ENCODE results near the gene RHBDD3.

Gene RHBDD3

DNA sequence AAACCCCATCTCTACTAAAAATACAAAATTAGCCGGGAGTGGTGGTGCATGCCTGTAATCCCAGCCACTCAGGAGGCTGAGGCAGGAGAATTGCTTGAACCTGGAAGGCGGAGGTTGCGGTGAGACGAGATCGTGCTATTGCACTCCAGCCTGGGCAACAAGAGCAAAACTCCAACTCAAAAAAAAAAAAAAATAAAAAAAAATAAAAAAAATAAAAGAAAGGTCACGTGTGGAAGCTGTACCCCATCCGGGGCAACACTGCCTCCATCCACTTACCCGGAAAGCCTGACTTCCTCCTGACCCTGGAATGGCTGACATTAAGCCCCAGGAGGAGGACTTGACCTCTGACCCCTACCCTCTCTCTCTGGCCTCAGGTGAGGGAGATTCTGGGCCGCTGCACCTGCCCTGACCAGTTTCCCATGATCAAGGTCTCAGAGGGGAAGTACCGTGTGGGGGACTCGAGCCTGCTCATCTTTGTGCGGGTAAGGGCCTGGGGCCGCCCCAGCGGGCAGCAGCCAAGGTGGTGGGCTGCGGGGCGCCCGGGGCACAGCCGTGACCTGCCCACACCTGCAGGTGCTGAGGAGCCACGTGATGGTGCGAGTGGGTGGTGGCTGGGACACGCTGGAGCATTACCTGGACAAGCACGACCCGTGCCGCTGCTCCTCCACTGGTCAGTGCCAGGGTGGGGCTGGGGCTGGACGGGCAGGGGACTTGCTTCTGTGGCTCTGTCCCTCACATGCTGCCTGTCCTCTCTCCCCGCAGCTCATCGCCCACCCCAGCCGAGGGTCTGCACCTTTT, 42.5 kb upstream of the RHBDD3 start:
- ChIA-PET CTCF (no interaction called here), POLR2A (no interaction called here)
- TF ChIP-seq SUZ12 (IDR thresholded peaks at IDR 0.05): no peak
- TF ChIP-seq ELF4 (IDR thresholded peaks at IDR 0.05): no peak
- TF ChIP-seq LEF1 (IDR thresholded peaks at IDR 0.05; ENCODE audit: borderline replicate concordance): no peak
- TF ChIP-seq L3MBTL2 (conservative IDR thresholded peaks at IDR 0.05): no peak
- TF ChIP-seq HDGF (IDR thresholded peaks at IDR 0.05; ENCODE audit: borderline replicate concordance): no peak
- no peak for TF ChIP-seq FOXK2 (IDR thresholded peaks at IDR 0.05)
- TF ChIP-seq TARDBP (IDR thresholded peaks at IDR 0.05): no peak
- TF ChIP-seq, protein P1, sequence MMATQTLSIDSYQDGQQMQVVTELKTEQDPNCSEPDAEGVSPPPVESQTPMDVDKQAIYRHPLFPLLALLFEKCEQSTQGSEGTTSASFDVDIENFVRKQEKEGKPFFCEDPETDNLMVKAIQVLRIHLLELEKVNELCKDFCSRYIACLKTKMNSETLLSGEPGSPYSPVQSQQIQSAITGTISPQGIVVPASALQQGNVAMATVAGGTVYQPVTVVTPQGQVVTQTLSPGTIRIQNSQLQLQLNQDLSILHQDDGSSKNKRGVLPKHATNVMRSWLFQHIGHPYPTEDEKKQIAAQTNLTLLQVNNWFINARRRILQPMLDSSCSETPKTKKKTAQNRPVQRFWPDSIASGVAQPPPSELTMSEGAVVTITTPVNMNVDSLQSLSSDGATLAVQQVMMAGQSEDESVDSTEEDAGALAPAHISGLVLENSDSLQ (IDR thresholded peaks at IDR 0.05): no peak
- DNase-seq (ENCODE audit: extremely low spot score): no peak

DNA sequence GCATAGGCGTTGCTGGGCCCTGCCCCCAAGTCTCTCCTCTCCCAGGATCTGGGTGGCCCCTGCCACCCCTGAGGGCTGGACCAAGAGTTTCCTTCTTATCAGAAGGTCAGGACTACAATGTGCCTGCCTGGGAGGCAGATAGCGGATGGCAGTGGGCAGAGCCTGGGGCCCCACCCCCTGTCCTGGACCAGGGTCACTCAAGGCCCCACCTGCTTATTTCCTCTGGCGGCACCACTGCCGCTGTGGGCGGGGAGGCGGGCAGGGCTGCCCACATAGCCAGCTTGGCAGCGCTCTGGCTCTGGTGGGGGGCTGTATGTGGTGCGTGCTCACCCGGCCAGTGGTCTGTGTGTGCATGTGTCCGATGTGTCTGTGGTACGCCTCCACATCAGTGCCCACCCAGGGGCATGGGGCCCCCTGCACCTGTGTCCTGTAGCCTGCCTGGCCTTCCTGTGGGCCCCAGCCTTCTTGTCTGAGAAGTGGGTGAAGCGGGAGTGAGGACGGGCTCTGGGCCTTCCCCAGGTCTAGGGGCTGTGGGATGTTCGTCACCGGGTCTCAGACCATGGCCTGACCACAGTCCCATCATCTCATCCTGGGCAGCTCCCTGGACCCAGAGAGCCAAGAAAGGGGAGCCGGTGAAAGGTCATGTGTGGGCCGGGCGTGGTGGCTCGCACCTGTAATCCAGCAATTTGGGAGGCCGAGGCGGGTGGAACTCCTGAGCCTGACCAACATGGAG, 41.7 kb upstream of the RHBDD3 start:
- POLR2A ChIA-PET: no interaction called here
- TF ChIP-seq CTBP1 (IDR thresholded peaks at IDR 0.05; ENCODE audit: borderline replicate concordance) (no peak), FOXA1 (IDR thresholded peaks at IDR 0.05) (no peak), HDGF (IDR thresholded peaks at IDR 0.05; ENCODE audit: borderline replicate concordance) (no peak), LEF1 (IDR thresholded peaks at IDR 0.05; ENCODE audit: borderline replicate concordance) (no peak), ARNT (IDR thresholded peaks at IDR 0.05) (no peak), SUZ12 (IDR thresholded peaks at IDR 0.05) (no peak), FOXK2 (IDR thresholded peaks at IDR 0.05) (no peak), ELF4 (IDR thresholded peaks at IDR 0.05) (no peak), TARDBP (IDR thresholded peaks at IDR 0.05) (no peak), SP1 (IDR thresholded peaks at IDR 0.05) (no peak), BHLHE40 (IDR thresholded peaks at IDR 0.05; ENCODE audit: borderline replicate concordance) (no peak), ZNF384 (IDR thresholded peaks at IDR 0.05) (no peak), NFRKB (IDR thresholded peaks at IDR 0.05) (no peak), FOXM1 (IDR thresholded peaks at IDR 0.05; ENCODE audit: borderline replicate concordance) (no peak)
- TF ChIP-seq, protein P1 (IDR thresholded peaks at IDR 0.05): no peak
- CTCF ChIA-PET: no interaction called here
- no peak for DNase-seq (ENCODE audit: extremely low spot score)

DNA sequence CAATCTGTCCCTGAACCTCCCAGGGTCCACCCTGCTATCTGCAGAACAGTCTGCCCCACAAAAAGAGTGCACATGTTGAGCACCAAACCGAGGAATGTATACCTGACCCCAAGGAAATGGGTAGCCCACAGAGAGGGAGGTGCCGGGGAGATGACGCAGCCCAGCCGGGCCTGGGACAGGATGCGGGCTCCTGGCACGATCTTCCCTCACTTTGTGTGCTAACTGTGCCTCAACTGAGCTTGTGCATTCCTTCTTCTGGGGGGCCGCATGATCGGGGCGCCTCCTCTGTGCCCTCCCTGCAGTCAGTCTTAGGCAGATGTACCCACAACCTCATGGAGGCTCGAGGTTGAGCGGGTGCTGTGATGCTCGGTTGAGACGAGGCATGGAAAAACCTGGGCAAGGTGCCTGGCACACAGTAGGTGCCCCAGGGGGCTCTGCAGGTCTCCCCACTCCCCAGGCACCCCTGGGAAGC, 41.0 kb upstream of the RHBDD3 start:
- DNase-seq (ENCODE audit: extremely low spot score): no peak
- POLR2A ChIA-PET: no interaction called here
- no peak for TF ChIP-seq SP1 (IDR thresholded peaks at IDR 0.05)
- no peak for TF ChIP-seq ZNF384 (IDR thresholded peaks at IDR 0.05)
- TF ChIP-seq SUZ12 (IDR thresholded peaks at IDR 0.05): no peak
- no peak for TF ChIP-seq FOXM1 (IDR thresholded peaks at IDR 0.05; ENCODE audit: borderline replicate concordance)
- TF ChIP-seq FOXK2 (IDR thresholded peaks at IDR 0.05): no peak
- no peak for TF ChIP-seq ARNT (IDR thresholded peaks at IDR 0.05)
- TF ChIP-seq LEF1 (IDR thresholded peaks at IDR 0.05; ENCODE audit: borderline replicate concordance): no peak
- no peak for TF ChIP-seq BHLHE40 (IDR thresholded peaks at IDR 0.05; ENCODE audit: borderline replicate concordance)
- no peak for TF ChIP-seq NFRKB (IDR thresholded peaks at IDR 0.05)
- no peak for TF ChIP-seq L3MBTL2 (conservative IDR thresholded peaks at IDR 0.05)
- no peak for TF ChIP-seq FOXA1 (IDR thresholded peaks at IDR 0.05)
- TF ChIP-seq HDGF (IDR thresholded peaks at IDR 0.05; ENCODE audit: borderline replicate concordance): no peak
- TF ChIP-seq TARDBP (IDR thresholded peaks at IDR 0.05): no peak
- TF ChIP-seq ELF4 (IDR thresholded peaks at IDR 0.05): no peak
- TF ChIP-seq, protein P1 (IDR thresholded peaks at IDR 0.05): no peak
- TF ChIP-seq CTBP1 (IDR thresholded peaks at IDR 0.05; ENCODE audit: borderline replicate concordance): no peak
- CTCF ChIA-PET: no interaction called here

DNA sequence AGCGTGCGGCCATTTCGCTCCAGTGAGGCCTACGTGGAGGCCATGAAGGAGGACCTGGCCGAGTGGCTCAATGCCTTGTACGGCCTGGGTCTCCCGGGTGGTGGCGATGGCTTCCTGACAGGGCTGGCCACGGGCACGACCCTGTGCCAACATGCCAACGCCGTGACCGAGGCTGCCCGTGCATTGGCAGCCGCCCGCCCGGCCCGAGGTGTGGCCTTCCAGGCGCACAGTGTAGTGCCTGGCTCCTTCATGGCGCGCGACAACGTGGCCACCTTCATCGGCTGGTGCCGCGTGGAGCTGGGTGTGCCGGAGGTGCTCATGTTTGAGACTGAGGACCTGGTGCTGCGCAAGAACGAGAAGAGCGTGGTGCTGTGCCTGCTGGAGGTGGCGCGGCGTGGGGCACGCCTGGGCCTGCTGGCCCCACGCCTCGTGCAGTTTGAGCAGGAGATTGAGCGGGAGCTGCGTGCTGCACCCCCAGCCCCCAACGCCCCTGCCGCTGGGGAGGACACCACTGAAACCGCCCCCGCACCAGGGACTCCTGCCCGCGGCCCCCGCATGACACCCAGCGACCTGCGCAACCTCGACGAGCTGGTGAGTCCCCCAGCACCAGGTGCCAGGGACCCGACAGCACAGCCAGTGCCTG, 40.5 kb upstream of the RHBDD3 start:
- TF ChIP-seq FOXA1 (IDR thresholded peaks at IDR 0.05): no peak
- no peak for TF ChIP-seq ZNF384 (IDR thresholded peaks at IDR 0.05)
- no peak for TF ChIP-seq ARNT (IDR thresholded peaks at IDR 0.05)
- TF ChIP-seq L3MBTL2 (conservative IDR thresholded peaks at IDR 0.05): no peak
- TF ChIP-seq SP1 (IDR thresholded peaks at IDR 0.05): no peak
- TF ChIP-seq SUZ12 (IDR thresholded peaks at IDR 0.05): no peak
- TF ChIP-seq NFRKB (IDR thresholded peaks at IDR 0.05): no peak
- no peak for TF ChIP-seq FOXM1 (IDR thresholded peaks at IDR 0.05; ENCODE audit: borderline replicate concordance)
- TF ChIP-seq CTBP1 (IDR thresholded peaks at IDR 0.05; ENCODE audit: borderline replicate concordance): no peak
- no peak for TF ChIP-seq HDGF (IDR thresholded peaks at IDR 0.05; ENCODE audit: borderline replicate concordance)
- CTCF ChIA-PET: no interaction called here
- POLR2A ChIA-PET: no interaction called here
- no peak for DNase-seq (ENCODE audit: extremely low spot score)

DNA sequence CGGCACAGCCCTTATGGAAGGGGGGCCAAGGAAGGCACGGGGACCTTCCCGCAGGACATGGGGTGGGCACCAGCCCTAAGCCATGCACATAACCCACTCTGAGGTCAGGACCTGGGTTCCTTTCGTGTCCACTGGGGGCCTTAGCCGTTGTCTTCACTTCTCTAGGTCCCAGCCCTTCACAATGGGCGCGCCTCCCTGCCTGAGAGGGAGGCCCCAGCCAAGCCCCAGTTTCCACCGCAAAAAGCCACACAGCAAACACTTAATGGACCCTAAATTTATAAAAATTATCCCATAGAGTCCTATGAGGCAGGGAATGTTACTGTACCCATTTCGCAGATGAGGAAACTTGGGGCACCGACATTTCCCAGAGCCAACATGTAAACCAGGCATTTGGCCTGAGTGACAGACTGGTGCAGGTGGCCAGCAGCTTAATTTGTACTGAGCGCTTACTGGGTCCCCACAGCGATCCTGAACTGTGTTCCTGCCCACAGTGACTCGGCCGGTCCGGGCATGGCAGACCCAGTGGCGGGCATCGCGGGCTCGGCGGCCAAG, 39.9 kb upstream of the RHBDD3 start:
- DNase-seq (ENCODE audit: extremely low spot score): no peak
- CTCF ChIA-PET: no interaction called here
- POLR2A ChIA-PET: no interaction called here
- TF ChIP-seq BHLHE40 (IDR thresholded peaks at IDR 0.05; ENCODE audit: borderline replicate concordance) (no peak), FOXM1 (IDR thresholded peaks at IDR 0.05; ENCODE audit: borderline replicate concordance) (0 out of 2 replicates have a peak, but pooled peaks have one; percentile 35)
